ENCODE results near the gene UPF3A.

UPF3A gene

GRCh38 chr13:114299604-114300305 is 18.4 kb downstream of the UPF3A start:
- TF ChIP-seq REST (IDR thresholded peaks at IDR 0.05; ENCODE audit: insufficient read depth in 1 of 2, low read depth in 2 of 2, low read length in 2 of 2) (no peak), POLR2AphosphoS5 (IDR thresholded peaks at IDR 0.05; ENCODE audit: low read depth, low read length) (no peak), FOXP2 (optimal IDR thresholded peaks at IDR 0.05; ENCODE audit: borderline replicate concordance, extremely low read depth, extremely low read length, insufficient read depth) (no peak), TAF1 (IDR thresholded peaks at IDR 0.05; ENCODE audit: borderline replicate concordance, insufficient read depth, low read length) (no peak), SIN3A (IDR thresholded peaks at IDR 0.05; ENCODE audit: borderline replicate concordance, insufficient read depth, low read length) (no peak)

- TF ChIP-seq TAF1 (IDR thresholded peaks at IDR 0.05; ENCODE audit: borderline replicate concordance, insufficient read depth, low read length) (no peak), SIN3A (IDR thresholded peaks at IDR 0.05; ENCODE audit: borderline replicate concordance, insufficient read depth, low read length) (no peak), REST (IDR thresholded peaks at IDR 0.05; ENCODE audit: insufficient read depth in 1 of 2, low read depth in 2 of 2, low read length in 2 of 2) (no peak), POLR2AphosphoS5 (IDR thresholded peaks at IDR 0.05; ENCODE audit: low read depth, low read length) (no peak), FOXP2 (optimal IDR thresholded peaks at IDR 0.05; ENCODE audit: borderline replicate concordance, extremely low read depth, extremely low read length, insufficient read depth) (no peak)
These were observed 22.4 kb downstream of the UPF3A start for GRCh38 chr13:114303700-114304327.

GRCh38 chr13:114304346-114305034 is 23.1 kb downstream of the UPF3A start:
- TF ChIP-seq FOXP2 (optimal IDR thresholded peaks at IDR 0.05; ENCODE audit: borderline replicate concordance, extremely low read depth, extremely low read length, insufficient read depth) = no peak
- TF ChIP-seq TAF1 (IDR thresholded peaks at IDR 0.05; ENCODE audit: borderline replicate concordance, insufficient read depth, low read length) = no peak
- no peak for TF ChIP-seq POLR2AphosphoS5 (IDR thresholded peaks at IDR 0.05; ENCODE audit: low read depth, low read length)
- no peak for TF ChIP-seq SIN3A (IDR thresholded peaks at IDR 0.05; ENCODE audit: borderline replicate concordance, insufficient read depth, low read length)
- TF ChIP-seq REST (IDR thresholded peaks at IDR 0.05; ENCODE audit: insufficient read depth in 1 of 2, low read depth in 2 of 2, low read length in 2 of 2) = no peak

GRCh38 chr13:114309086-114309485 is 27.7 kb downstream of the UPF3A start:
- TF ChIP-seq REST (IDR thresholded peaks at IDR 0.05; ENCODE audit: insufficient read depth in 1 of 2, low read depth in 2 of 2, low read length in 2 of 2) (no peak), SIN3A (IDR thresholded peaks at IDR 0.05; ENCODE audit: borderline replicate concordance, insufficient read depth, low read length) (no peak), FOXP2 (optimal IDR thresholded peaks at IDR 0.05; ENCODE audit: borderline replicate concordance, extremely low read depth, extremely low read length, insufficient read depth) (no peak), TAF1 (IDR thresholded peaks at IDR 0.05; ENCODE audit: borderline replicate concordance, insufficient read depth, low read length) (no peak), POLR2AphosphoS5 (IDR thresholded peaks at IDR 0.05; ENCODE audit: low read depth, low read length) (no peak)
